Measurements from ENCODE around the gene NADSYN1.

NADSYN1 gene

DNA sequence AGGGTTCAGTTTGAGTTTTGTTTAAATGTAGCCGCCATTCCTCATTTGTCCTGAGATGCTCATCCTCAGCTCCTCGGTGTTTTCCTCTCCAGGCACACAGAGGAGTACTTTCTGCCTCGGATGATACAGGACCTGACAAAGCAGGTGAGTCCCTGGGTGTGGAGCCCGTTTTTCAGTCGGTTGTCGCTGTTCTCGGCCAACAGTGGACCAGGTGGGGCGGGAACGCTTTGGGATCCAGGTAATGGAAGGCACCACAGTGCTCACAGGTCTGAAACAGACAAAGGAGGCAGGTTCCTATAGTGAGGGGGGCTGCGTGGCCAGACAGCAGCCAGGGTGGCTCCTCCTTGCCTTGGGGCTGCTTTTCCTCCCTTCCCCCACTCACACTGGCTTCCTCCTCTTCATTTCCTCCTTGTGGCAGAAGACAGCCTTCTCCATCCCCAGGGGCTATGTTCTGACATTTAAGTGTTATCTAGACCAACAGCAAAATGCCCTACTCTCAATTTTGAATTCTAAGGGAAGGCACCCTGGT lies 19.4 kb downstream of the NADSYN1 start:
- in situ Hi-C loops (cut with MboI; ENCODE audit: low sequenced_read_pairs): no loop called here

DNA sequence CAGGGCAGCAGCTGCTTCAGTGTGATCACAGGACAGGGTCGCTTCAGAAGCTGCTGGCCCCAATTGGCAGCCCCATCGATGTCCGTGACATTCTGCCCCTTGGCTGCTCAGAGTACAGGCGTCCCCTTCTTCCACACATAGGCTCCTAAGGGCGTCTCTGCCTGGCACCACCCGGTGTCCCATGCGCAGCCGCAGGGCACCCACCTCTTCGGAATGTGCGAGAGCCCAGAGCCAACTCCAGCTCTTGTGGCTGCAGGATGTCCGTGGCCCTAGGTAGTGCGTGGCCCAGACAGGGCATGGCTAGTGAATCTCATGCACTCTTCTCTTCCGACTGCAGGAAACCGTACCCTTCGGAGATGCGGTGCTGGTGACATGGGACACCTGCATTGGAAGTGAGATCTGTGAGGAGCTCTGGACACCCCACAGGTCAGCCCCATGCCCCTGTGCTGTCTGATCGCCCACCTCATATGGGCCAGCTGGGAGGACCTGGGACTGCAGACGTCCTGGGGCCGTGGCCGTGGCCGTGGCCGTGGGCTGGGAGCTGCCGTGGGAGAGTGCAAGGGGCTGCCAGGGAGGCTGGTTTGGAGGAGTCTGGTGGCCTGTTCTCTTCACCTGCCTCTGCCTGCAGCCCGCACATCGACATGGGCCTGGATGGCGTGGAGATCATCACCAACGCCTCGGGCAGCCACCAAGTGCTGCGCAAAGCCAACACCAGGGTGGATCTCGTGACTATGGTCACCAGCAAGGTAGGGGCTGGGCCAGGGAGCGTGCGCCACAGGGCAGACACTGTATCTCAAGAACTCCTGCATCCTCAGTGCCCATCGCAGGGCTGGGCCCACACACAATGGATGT lies 20.2 kb downstream of the NADSYN1 start:
- in situ Hi-C loops (cut with MboI; ENCODE audit: low sequenced_read_pairs): no loop called here

DNA sequence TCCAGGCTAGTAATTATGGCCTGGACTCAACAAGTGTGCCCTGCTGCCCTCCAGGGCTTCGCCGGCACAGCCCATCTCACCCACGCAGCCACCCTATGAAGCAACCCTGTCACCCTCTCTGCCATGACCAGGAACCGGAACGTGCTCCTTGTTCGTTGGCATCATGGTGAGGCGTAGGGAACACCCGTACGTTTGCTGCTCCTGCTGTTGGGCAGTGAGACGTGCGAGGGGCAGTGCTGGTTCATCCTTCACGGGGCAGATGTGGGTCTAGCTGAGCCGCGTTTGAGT lies 20.7 kb downstream of the NADSYN1 start:
- in situ Hi-C loops (cut with MboI; ENCODE audit: low sequenced_read_pairs): no loop called here

DNA sequence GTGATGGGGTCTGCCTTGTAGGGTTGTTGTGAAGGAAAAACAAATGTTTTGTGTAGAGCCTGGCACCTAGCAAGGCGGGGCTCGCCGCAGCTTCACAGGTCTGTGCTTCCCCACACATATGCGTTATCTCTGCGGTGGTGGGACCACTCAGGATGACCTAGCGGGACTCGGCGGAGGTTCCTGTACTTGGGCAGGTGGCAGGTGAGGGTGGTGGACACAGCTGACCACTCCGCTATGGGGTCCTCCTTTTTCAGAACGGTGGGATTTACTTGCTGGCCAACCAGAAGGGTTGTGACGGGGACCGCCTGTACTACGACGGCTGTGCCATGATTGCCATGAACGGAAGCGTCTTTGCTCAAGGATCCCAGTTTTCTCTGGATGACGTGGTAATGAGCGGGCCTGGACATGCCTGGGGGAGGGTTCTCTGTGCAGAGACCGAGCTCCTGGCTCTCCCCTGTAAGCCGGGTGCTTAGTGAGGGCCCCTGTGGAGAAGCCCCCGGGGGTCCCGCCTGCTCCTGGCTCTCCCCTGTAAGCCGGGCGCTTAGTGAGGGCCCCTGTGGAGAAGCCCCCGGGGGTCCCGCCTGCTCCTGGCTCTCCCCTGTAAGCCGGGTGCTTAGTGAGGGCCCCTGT lies 21.3 kb downstream of the NADSYN1 start:
- in situ Hi-C loops (cut with MboI; ENCODE audit: low sequenced_read_pairs): no loop called here

DNA sequence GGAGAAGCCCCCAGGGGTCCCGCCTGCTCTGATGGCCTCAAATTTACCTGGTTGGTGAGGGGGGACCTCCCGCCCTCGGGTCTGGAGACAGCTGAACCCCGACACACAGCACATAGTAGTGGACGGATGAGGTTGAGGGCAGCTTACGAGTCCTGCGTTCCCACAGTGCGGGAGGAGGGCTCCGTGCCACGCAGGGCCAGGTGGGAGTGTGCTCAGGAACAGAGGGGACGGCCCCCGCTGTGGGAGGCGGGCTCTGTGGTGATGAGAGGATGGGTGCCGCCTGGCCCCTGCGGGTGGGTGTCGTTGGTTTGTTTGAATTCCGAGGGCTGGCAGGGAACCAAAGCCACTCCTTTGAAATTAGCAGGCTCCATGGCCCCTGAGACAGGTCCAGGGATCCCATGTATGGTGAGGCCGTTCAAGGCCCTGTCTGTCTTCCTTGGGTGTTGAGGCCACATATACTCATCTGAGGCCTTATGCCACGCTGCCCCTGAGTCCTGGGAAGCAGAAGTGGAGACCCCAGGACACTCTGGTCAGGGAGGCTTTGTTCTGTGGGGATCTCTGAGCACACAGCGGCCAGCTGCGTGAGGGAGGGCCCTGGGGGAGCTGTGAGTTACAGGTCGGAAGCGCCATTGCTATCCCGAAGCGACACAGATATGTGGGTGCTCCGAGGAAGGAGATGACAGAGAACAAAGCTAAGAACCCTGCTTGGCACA lies 21.9 kb downstream of the NADSYN1 start:
- in situ Hi-C loops (cut with MboI; ENCODE audit: low sequenced_read_pairs): no loop called here

DNA sequence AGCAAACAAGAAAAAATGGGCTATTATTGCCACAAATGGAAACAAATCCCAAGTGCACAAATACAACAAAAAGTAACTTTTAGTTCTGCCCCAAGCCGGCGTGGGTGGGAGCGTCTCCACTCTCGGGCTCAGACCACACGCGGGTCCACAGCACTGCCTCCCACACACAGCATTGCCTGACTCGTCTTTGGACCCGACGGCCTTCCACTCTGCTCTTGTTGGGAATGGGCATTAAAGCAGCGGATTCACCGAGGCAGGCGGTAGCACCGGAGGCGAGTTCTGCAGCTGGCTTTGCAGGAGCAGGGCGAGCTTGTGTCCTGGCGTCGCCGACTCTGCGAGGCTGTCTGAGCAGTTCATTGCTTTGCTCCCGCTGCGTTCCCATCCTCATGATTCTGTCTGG lies 23.0 kb downstream of the NADSYN1 start:
- in situ Hi-C loops (cut with MboI; ENCODE audit: low sequenced_read_pairs): no loop called here

DNA sequence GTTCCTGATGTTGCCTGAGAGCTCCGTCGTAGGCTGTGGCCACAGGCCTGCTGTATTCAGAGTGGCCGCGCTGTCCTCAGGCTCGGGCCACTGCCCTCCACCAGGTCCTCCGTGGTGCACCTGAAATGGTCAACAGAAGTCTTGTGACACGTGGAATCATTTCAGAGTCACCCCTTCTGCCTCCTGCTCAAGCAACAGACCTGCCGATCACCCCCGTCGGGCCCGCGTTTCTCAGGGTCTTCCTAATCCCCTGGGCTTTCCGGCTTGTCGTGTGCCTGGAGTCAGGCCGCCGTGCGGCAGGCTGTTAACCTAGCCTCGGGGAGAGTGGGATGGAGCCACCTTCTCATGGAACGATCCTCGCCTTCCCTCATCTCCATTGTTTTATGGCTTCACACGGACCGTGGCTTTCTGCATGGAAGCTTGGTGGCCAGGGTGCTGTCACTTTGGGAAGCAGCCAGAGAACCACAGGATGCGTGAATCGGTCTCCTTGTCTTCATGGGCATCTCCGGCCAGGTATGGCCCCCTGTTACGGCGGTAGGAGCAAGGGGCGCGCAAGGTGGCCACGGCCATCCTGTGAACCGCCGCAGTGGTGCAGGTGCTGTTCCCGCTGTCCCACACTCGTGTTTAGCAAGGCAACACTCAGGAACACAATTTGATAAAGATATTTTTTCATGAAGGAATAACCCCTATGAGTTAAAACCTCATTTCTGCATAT lies 24.1 kb downstream of the NADSYN1 start:
- in situ Hi-C loops (cut with MboI; ENCODE audit: low sequenced_read_pairs): no loop called here

DNA sequence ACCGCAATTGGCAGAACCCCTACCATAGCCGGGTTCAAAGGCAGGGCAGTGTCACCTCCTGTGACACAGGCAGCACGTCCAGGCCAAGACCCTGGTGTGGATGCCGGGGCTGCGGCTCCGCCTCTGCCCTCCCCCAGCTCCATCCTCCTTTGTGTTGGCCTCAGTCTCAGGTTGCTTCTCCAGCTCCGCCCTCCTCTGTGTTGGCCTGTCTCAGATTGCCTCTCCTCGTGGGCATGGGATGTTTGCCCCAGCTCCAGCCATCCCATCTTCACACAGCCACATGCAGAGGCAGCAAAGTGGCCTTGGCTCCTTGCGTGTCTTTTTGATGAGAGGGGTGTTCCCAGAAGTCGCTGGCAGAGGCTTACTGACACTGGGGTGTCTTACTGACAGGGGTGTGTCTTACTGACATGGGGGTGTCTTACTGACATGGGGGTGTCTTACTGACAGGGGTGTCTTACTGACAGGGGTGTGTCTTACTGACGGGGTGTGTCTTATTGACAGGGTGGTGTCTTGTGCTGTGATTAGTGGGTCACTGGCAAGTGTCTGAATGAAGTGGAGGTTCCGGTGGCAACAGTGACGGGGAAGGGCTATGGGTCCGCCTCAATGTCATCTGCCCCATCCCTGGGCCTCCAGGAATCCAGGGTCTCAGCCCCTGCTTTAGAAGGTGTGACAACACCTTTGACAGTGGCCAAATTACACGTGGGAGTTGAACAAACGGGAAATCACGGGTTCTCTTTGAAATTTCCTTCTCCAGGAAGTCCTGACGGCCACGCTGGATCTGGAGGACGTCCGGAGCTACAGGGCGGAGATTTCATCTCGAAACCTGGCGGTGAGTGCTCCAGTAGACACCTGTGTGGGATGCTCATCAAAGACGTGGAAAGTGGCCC lies 24.9 kb downstream of the NADSYN1 start:
- in situ Hi-C loops (cut with MboI; ENCODE audit: low sequenced_read_pairs): no loop called here

DNA sequence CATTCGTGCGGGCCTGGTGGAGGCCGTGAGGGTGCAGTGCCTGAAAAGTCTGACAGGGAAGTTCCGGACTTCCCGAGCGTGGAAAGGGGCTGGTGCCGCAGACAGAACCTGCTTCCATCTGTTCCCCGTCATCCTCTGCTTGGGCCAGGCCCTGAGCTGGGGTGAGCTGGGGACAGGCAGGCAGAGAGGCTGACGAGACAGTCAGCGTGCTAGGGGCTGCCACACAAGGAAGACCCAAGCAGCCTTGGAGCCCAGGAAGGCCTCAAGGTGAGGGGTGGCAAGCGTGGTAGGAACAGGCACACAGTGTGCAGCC lies 25.5 kb downstream of the NADSYN1 start:
- in situ Hi-C loops (cut with MboI; ENCODE audit: low sequenced_read_pairs): no loop called here

DNA sequence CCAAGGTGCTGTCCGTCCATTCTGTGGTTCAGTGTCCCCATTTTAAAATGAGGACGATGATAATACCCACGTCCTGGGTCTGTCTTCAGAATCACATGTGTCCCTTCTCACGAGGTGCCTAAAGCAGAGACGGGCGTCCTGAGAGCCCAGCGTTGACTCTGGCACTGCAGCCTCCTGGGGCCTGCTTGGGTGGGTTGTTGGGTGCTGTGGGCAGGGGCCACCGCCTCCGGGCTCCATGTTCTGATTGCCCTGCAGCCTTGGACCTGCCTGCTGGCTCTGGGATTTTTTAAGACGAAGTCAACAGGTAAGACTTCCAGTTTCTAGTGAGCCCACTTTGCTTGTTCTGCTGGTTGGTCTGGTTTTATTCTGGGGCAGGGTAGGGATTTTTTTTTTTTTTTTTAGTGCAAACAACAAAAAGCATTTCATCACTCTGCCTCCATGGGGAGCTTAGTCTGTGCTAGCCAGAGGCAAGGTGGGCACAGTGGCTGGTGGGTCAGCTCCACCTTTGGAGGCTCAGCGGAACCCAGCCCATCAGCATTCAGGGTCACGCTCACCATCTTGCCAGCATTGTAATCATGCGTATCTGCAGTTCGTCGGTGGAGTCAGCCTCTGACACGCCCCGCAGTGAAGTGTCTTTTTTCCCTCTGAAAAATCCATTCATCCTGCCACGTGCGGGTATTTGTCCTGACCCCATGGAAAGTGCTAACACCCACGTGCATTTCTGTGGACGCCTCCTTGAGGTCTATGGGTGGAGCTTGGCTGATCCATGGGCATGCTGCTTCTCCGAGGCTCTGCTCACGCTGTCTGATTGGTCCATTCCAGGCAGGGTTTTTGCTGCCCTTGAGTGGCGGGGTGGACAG lies 28.3 kb downstream of the NADSYN1 start:
- in situ Hi-C loops (cut with MboI; ENCODE audit: low sequenced_read_pairs): no loop called here

DNA sequence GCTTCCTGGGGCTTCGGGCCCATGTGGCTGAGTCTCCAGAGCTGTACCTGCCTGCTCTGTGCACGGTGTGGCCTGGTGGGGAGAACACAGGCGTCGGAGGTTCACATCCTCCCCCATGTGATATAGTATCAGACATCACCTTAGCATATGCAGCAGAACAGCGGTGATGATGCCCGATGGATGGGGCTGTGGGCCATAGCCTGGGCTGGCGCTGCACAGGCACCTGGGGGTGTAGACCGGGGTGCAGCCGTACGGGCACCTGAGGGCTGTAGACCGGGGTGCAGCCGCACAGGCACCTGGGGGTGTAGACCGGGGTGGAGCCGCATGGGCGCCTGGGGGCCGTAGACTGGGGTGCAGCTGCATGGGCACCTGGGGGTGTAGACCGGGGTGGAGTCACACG lies 29.2 kb downstream of the NADSYN1 start:
- in situ Hi-C loops (cut with MboI; ENCODE audit: low sequenced_read_pairs): no loop called here

DNA sequence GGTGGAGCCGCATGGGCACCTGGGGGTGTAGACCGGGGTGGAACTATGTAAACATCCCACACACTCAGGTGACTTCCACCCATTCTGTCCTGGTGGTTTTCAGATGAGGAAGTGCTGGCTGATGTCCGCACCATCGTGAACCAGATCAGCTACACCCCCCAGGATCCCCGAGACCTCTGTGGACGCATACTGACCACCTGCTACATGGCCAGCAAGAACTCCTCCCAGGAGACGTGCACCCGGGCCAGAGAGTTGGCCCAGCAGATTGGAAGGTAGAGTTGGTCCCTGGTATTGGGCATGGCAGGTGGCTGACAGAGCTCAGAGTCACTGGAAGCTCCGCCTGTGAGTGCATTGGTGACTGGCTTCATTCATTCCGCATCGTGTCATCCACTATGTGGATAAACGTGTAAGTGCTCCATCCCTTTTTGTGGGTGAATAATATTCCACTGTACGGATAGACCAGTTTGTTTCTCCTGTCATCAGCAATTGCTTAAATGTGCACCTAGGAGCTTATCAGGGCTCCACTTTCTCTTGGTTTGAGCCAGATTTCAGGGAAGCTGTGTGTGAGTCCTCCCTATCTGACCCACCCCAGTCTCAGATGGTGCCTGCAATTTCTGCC lies 29.9 kb downstream of the NADSYN1 start:
- in situ Hi-C loops (cut with MboI; ENCODE audit: low sequenced_read_pairs): no loop called here

DNA sequence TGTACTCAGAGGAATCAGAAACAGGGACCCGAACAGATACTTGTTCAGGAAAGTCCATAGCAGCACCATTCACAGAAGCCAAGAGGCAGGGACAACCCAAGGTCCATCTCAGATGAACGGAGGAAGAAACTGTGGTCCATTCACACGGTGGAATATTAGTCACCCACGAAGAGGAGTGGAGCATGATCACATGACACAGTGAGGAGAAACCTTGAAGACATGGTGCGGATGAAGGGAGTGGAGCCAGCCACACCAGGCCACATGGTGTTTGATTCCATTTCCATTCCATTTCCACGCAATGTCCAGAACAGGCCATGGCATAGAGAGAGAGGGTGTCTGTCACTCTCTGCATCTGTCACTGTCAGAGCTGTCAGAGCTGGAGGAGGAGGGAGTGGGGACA lies 30.7 kb downstream of the NADSYN1 start:
- in situ Hi-C loops (cut with MboI; ENCODE audit: low sequenced_read_pairs): no loop called here

DNA sequence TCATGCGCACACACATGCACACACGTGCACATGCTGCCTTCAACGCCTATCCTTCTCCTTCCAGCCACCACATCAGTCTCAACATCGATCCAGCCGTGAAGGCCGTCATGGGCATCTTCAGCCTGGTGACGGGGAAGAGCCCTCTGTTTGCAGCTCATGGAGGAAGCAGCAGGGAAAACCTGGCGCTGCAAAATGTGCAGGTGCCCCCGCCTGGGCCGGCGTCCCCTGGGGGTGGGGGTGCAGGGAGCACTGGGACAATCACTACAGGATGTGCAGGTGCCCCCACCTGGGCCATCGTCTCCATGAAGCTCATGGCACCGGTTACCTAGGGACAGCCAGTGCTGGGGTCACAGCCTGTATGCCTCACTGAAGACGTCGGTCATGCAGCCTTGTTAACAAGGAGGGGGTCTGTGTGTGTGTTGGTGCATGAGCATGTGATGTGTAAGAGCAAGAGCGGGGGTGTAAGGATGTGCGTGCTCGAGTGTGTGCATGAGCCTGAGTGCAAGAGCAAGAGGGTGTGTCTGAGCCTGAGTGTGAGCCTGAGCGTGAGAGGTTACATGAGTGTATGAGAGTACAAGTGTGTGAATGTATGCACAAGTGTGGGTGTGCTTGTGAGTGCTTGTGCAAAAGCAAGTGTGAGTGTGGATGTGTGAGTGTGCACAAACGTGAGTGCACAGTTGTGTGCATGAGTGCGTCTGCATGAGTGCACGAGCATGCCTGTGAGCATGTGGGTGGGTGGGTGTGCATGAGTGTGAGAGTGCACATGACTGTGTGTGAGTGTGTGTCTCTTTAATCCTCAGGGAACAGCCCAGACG lies 31.5 kb downstream of the NADSYN1 start:
- in situ Hi-C loops (cut with MboI; ENCODE audit: low sequenced_read_pairs): no loop called here

DNA sequence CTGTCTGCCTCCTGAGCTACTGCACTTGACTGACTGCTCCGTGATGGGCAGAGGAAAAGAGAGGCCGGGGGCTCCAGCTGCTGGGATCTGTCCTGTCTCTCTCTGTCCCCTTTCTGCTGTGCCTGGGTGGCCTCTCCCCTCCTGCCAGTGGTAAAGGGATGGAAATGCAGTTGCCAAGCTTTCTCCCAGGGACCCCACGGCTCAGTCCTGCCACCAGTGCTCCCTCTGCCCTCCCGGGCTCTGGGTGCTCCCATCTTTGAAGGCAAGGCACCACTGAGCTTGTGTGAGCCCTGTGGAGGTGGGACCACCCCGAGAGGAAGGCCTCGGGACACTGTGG lies 32.0 kb downstream of the NADSYN1 start:
- in situ Hi-C loops (cut with MboI; ENCODE audit: low sequenced_read_pairs): no loop called here

DNA sequence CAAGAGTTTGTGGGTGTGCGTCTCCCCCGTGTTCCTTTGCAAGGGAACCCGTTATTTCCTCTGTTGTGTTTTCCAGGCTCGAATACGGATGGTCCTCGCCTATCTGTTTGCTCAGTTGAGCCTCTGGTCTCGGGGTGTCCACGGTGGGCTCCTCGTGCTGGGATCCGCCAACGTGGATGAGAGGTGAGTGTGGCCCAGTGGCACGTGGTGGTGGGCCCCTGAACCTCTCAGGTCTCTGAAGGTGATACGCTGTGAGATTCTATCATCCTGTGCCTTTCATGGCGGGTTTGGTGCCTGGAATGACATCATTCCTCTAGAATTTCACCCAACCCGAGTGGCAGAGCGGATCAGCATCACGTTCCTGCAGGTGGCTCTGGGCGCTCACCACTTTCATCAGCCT lies 32.5 kb downstream of the NADSYN1 start:
- in situ Hi-C loops (cut with MboI; ENCODE audit: low sequenced_read_pairs): no loop called here

DNA sequence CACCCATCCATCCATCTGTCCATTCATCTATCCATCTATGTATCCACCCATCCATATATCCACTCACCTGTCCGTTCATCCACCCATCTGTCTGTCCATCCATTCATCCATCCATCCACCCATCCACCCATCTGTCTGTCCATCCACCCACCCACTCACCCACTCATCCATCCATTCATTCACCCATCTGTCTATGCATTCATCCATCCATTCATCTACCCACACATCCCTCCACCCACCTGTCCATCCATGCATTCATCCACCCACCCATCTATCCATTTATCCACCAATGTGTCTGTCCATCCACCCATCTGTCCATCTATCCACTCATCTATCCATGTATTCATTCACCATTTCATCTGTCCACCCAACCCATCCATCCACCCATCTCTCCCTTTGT lies 33.3 kb downstream of the NADSYN1 start:
- in situ Hi-C loops (cut with MboI; ENCODE audit: low sequenced_read_pairs): no loop called here

DNA sequence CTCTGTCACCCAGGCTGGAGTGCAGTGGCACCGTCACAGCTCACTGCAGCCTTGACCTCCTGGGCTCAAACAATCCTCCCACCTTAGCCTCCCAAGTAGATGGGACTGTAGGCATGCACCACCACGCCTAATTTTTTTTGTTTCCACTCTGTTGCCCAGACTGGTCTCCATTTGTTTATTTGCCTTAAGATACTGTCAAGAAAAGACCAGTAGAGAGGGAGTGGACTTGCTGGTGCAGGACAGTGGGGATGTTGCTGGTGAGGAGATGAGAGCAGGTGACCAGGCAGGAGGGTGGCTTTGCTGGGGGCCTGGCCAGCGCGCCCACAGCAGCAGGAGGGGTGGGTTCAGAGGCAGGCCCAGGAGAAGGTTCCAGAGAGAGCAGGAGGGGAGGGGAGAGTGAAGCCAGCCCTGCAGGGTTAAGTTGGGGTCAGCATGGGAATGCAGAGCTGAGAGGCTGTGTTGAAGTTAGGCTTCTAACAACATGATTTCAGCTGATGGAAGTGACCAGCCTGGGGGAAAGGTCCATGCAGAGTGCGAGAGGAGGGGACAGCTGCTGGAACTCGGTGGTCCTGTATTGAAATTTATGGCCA lies 35.8 kb downstream of the NADSYN1 start:
- in situ Hi-C loops (cut with MboI; ENCODE audit: low sequenced_read_pairs): no loop called here

All from HL-60/S4 treated with phorbol 12-myristate 13-acetate at 8.2 ng/mL for 4 days and 3 days (cell line).